ENCODE data around the gene AICDA.

DNA sequence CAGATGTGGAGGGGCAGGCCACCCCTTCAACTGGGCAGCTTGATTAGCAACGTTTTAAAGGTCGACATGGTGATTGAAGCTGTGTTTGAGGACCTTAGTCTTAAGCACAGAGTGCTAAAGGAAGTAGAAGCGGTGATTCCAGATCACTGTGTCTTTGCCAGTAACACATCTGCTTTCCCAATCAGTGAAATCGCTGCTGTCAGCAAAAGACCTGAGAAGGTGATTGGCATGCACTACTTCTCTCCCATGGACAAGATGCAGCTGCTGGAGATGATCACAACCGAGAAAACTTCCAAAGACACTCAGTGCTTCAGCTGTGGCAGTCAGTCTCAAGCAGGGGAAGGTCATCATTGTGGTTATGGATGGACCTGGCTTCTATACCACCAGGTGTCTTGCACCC lies 23.9 kb upstream of the AICDA start:
- TF ChIP-seq EZH2phosphoT487 (IDR thresholded peaks at IDR 0.05; ENCODE audit: unreplicated experiment): no peak
- TF ChIP-seq, protein P1, sequence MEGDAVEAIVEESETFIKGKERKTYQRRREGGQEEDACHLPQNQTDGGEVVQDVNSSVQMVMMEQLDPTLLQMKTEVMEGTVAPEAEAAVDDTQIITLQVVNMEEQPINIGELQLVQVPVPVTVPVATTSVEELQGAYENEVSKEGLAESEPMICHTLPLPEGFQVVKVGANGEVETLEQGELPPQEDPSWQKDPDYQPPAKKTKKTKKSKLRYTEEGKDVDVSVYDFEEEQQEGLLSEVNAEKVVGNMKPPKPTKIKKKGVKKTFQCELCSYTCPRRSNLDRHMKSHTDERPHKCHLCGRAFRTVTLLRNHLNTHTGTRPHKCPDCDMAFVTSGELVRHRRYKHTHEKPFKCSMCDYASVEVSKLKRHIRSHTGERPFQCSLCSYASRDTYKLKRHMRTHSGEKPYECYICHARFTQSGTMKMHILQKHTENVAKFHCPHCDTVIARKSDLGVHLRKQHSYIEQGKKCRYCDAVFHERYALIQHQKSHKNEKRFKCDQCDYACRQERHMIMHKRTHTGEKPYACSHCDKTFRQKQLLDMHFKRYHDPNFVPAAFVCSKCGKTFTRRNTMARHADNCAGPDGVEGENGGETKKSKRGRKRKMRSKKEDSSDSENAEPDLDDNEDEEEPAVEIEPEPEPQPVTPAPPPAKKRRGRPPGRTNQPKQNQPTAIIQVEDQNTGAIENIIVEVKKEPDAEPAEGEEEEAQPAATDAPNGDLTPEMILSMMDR (conservative IDR thresholded peaks at IDR 0.05; ENCODE audit: low read depth in 2 of 2): no peak
- no peak for TF ChIP-seq POLR2AphosphoS5 (IDR thresholded peaks at IDR 0.05; ENCODE audit: low read depth)
- no peak for TF ChIP-seq CREB1 (CRISPR knock-in tag; IDR thresholded peaks at IDR 0.05; ENCODE audit: low read depth)
- TF ChIP-seq, protein P2, sequence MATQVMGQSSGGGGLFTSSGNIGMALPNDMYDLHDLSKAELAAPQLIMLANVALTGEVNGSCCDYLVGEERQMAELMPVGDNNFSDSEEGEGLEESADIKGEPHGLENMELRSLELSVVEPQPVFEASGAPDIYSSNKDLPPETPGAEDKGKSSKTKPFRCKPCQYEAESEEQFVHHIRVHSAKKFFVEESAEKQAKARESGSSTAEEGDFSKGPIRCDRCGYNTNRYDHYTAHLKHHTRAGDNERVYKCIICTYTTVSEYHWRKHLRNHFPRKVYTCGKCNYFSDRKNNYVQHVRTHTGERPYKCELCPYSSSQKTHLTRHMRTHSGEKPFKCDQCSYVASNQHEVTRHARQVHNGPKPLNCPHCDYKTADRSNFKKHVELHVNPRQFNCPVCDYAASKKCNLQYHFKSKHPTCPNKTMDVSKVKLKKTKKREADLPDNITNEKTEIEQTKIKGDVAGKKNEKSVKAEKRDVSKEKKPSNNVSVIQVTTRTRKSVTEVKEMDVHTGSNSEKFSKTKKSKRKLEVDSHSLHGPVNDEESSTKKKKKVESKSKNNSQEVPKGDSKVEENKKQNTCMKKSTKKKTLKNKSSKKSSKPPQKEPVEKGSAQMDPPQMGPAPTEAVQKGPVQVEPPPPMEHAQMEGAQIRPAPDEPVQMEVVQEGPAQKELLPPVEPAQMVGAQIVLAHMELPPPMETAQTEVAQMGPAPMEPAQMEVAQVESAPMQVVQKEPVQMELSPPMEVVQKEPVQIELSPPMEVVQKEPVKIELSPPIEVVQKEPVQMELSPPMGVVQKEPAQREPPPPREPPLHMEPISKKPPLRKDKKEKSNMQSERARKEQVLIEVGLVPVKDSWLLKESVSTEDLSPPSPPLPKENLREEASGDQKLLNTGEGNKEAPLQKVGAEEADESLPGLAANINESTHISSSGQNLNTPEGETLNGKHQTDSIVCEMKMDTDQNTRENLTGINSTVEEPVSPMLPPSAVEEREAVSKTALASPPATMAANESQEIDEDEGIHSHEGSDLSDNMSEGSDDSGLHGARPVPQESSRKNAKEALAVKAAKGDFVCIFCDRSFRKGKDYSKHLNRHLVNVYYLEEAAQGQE (IDR thresholded peaks at IDR 0.05; ENCODE audit: unreplicated experiment): no peak
- no peak for TF ChIP-seq JUNB (IDR thresholded peaks at IDR 0.05; ENCODE audit: unreplicated experiment)
- no peak for TF ChIP-seq EZH2 (IDR thresholded peaks at IDR 0.05; ENCODE audit: low read depth, unreplicated experiment)
- TF ChIP-seq, protein P3, sequence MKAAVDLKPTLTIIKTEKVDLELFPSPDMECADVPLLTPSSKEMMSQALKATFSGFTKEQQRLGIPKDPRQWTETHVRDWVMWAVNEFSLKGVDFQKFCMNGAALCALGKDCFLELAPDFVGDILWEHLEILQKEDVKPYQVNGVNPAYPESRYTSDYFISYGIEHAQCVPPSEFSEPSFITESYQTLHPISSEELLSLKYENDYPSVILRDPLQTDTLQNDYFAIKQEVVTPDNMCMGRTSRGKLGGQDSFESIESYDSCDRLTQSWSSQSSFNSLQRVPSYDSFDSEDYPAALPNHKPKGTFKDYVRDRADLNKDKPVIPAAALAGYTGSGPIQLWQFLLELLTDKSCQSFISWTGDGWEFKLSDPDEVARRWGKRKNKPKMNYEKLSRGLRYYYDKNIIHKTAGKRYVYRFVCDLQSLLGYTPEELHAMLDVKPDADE (IDR thresholded peaks at IDR 0.05): no peak
- no peak for TF ChIP-seq ZNF331 (CRISPR knock-in tag; IDR thresholded peaks at IDR 0.05; ENCODE audit: low read depth)

Data from GM23338 (cell line).